K562 (cell line): Measurements from ENCODE around the gene PHLDB2. TPM values are rescaled to one million over a fixed set of nuclear protein-coding genes. Genes with fewer than 3 reads are reported as not detected.
A peak's percentile ranks its signal among the peaks of the same experiment; 100 is the strongest.

Source experiments
- CXXC5 ChIP-seq: fragments of 250-450 bp; sonication (Bioruptor Pico); IDR thresholded peaks from 2 replicates; pipeline ENCODE4 v1.8.0; 2022; ENCODE audit warnings: inconsistent platforms, mild to moderate bottlenecking, moderate library complexity
- FOXP1 ChIP-seq: sonication (generic); formaldehyde crosslinking; IDR thresholded peaks from 2 replicates; pipeline ENCODE4 v1.8.0; 2022; ENCODE audit warnings: mild to moderate bottlenecking, missing genetic modification reagents
- MAX ChIP-seq: sonication (generic); formaldehyde crosslinking; IDR thresholded peaks from 2 replicates; pipeline ENCODE4 v1.9.0; 2022; ENCODE audit warnings: mild to moderate bottlenecking, missing genetic modification reagents
- MTF1 ChIP-seq: fragments of 250-450 bp; sonication (Bioruptor Pico); IDR thresholded peaks from 2 replicates; pipeline ENCODE4 v1.9.0; 2021; ENCODE audit warnings: moderate library complexity, mild to moderate bottlenecking, inconsistent platforms, borderline replicate concordance
- MYBL2 ChIP-seq, 2 experiments: fragments of 450-650 bp in 1 of 2; sonication (generic) in 1 of 2; formaldehyde crosslinking in 1 of 2; IDR thresholded peaks; 2 replicates each; pipeline versions ENCODE4 v1.6.1 to v1.8.1; 2017 to 2022; ENCODE audit warnings: borderline replicate concordance in 1 of 2, inconsistent platforms in 1 of 2, low read depth in 1 of 2, mild to moderate bottlenecking in 1 of 2, missing genetic modification reagents in 1 of 2, moderate library complexity in 1 of 2
- NRF1 ChIP-seq, 2 experiments: fragments of 450-650 bp; IDR thresholded peaks in 1 of 2; conservative IDR thresholded peaks in 1 of 2; 2 replicates each; pipeline ENCODE4 v1.6.1; 2014; ENCODE audit warnings: mild to moderate bottlenecking in 2 of 2
- RNF2 ChIP-seq: sonication (generic); IDR thresholded peaks from 2 replicates; pipeline ENCODE4 v1.6.1; 2016
- SIN3B ChIP-seq: fragments of 450-650 bp; IDR thresholded peaks from 2 replicates; pipeline ENCODE4 v1.6.1; 2017; ENCODE audit warnings: low read depth, mild to moderate bottlenecking, moderate library complexity
- TAF9B ChIP-seq: fragments of 450-650 bp; IDR thresholded peaks from 2 replicates; pipeline ENCODE4 v1.6.1; 2018; ENCODE audit warnings: mild to moderate bottlenecking; ENCODE audit not compliant: partially characterized antibody
- U2AF2 ChIP-seq: fragments of 200-400 bp; formaldehyde crosslinking; optimal IDR thresholded peaks from 2 replicates; pipeline ENCODE3; 2017; ENCODE audit warnings: low read depth, mild to moderate bottlenecking, low read length
- YY1 ChIP-seq, 3 experiments: IDR thresholded peaks; 2 replicates each; pipeline ENCODE4 v1.6.1; 2011; ENCODE audit warnings: low read length in 2 of 3, mild to moderate bottlenecking in 2 of 3, moderate library complexity in 2 of 3, borderline replicate concordance in 1 of 3, control low read depth in 1 of 3, low read depth in 1 of 3; ENCODE audit not compliant: insufficient read depth in 3 of 3, insufficient replicate concordance in 2 of 3, control insufficient read depth in 1 of 3, insufficient read length in 1 of 3; ENCODE audit errors: extremely low read depth in 1 of 3
- polyA plus RNA-seq, 8 experiments: library from polyadenylated mRNA; depleted of rRNA in 4 of 8; stranded (reverse) in 5 of 8; unstranded in 3 of 8; fragments of >200 nt; fragmentation: Nextera tagmentation in 2 of 8; fragmentation: Illumina TruSeq in 1 of 8; extraction: Ambion mirVana in 2 of 8; extraction: Trizol in 1 of 8; gene quantifications; 2 replicates each; pipeline versions ENCODE4 v1.2.1 to v1.2.3, GENCODE V29; 2011 to 2014; ENCODE audit warnings: inconsistent platforms in 1 of 8, missing spikeins in 1 of 8
- total RNA-seq, 7 experiments: library from RNA; depleted of rRNA in 6 of 7; stranded (reverse); fragments of >200 nt in 6 of 7; fragmentation: Illumina TruSeq in 2 of 7; extraction: Trizol in 2 of 7; gene quantifications; 2 replicates each; pipeline versions ENCODE4 v1.2.1 to v1.2.3, GENCODE V29; 2011 to 2021; ENCODE audit warnings: low replicate concordance in 1 of 7
- TF ChIP-seq, protein P1 (sequence below), 3 experiments: fragments of 200-800 bp in 1 of 3; sonication (Bioruptor generic) in 1 of 3; sonication (generic) in 1 of 3; formaldehyde crosslinking in 1 of 3; IDR thresholded peaks; 2 replicates each; pipeline versions ENCODE4 v1.6.1 to v1.8.0; 2016 to 2022; ENCODE audit warnings: mild to moderate bottlenecking in 2 of 3, missing compliant biosample characterization in 2 of 3, missing genetic modification characterization in 2 of 3, missing genetic modification reagents in 1 of 3
- TF ChIP-seq, protein P2 (sequence below): fragments of 250-450 bp; sonication (Bioruptor Pico); IDR thresholded peaks from 2 replicates; pipeline ENCODE4 v1.5.0; 2021; ENCODE audit warnings: mild to moderate bottlenecking, borderline replicate concordance
- TF ChIP-seq, protein P3 (sequence below): fragments of 450-650 bp; formaldehyde crosslinking; IDR thresholded peaks from 2 replicates; pipeline ENCODE4 v1.4.0; 2020; ENCODE audit warnings: mild to moderate bottlenecking, moderate library complexity
- TF ChIP-seq, protein P4 (sequence below): fragments of 250-450 bp; sonication (Bioruptor Pico); IDR thresholded peaks from 2 replicates; pipeline ENCODE4 v1.8.0; 2022; ENCODE audit warnings: moderate library complexity, mild to moderate bottlenecking, inconsistent platforms

Gene PHLDB2
- total and polyA plus RNA-seq, 9 of the 15 experiments (the other 6 are each of a cell fraction or from before 2014, with no cell fraction given) = 0.04 TPM; not detected in 8

- TF ChIP-seq, protein P1, sequence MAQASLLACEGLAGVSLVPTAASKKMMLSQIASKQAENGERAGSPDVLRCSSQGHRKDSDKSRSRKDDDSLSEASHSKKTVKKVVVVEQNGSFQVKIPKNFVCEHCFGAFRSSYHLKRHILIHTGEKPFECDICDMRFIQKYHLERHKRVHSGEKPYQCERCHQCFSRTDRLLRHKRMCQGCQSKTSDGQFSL (CRISPR knock-in tag; IDR thresholded peaks at IDR 0.05) = no peak
- TF ChIP-seq, protein P1 (tag; IDR thresholded peaks at IDR 0.05) = no peak
- TF ChIP-seq U2AF2 (no peak), FOXP1 (CRISPR knock-in tag) (0 out of 2 replicates have a peak, but pooled peaks have one; percentile 26), MTF1 (CRISPR knock-in tag) (no peak), SIN3B (no peak; the same call in 1 of the 2 replicates), MAX (peak; percentile 62), MYBL2 (IDR thresholded peaks at IDR 0.05; ENCODE audit: low read depth) (peak; percentile 60; the same call in 1 of the 2 replicates), MYBL2 (CRISPR knock-in tag; IDR thresholded peaks at IDR 0.05; ENCODE audit: borderline replicate concordance) (no peak), NRF1 (conservative IDR thresholded peaks at IDR 0.05 in 1 of 2, IDR thresholded peaks at IDR 0.05 in 1 of 2) (peak; percentile 97 to 98), CXXC5 (CRISPR knock-in tag) (peak; percentile 79), TAF9B (peak; percentile 31), RNF2 (no peak), YY1 (IDR thresholded peaks at IDR 0.05; ENCODE audit: borderline replicate concordance in 1 of 3, control insufficient read depth in 1 of 3, extremely low read depth in 1 of 3, insufficient read depth in 3 of 3, insufficient read length in 1 of 3, insufficient replicate concordance in 2 of 3, low read depth in 1 of 3, low read length in 2 of 3) (peak; percentile 45 to 80 (median 79))
- TF ChIP-seq, protein P2, sequence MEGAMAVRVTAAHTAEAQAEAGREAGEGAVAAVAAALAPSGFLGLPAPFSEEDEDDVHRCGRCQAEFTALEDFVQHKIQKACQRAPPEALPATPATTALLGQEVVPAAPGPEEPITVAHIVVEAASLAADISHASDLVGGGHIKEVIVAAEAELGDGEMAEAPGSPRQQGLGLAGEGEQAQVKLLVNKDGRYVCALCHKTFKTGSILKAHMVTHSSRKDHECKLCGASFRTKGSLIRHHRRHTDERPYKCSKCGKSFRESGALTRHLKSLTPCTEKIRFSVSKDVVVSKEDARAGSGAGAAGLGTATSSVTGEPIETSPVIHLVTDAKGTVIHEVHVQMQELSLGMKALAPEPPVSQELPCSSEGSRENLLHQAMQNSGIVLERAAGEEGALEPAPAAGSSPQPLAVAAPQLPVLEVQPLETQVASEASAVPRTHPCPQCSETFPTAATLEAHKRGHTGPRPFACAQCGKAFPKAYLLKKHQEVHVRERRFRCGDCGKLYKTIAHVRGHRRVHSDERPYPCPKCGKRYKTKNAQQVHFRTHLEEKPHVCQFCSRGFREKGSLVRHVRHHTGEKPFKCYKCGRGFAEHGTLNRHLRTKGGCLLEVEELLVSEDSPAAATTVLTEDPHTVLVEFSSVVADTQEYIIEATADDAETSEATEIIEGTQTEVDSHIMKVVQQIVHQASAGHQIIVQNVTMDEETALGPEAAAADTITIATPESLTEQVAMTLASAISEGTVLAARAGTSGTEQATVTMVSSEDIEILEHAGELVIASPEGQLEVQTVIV = no peak
- TF ChIP-seq, protein P3, sequence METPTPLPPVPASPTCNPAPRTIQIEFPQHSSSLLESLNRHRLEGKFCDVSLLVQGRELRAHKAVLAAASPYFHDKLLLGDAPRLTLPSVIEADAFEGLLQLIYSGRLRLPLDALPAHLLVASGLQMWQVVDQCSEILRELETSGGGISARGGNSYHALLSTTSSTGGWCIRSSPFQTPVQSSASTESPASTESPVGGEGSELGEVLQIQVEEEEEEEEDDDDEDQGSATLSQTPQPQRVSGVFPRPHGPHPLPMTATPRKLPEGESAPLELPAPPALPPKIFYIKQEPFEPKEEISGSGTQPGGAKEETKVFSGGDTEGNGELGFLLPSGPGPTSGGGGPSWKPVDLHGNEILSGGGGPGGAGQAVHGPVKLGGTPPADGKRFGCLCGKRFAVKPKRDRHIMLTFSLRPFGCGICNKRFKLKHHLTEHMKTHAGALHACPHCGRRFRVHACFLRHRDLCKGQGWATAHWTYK (CRISPR knock-in tag) = no peak
- TF ChIP-seq, protein P4, sequence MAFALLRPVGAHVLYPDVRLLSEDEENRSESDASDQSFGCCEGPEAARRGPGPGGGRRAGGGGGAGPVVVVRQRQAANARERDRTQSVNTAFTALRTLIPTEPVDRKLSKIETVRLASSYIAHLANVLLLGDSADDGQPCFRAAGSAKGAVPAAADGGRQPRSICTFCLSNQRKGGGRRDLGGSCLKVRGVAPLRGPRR = no peak
Measured at GRCh38 chr3:111978583-111979433, 119.7 kb downstream of the PHLDB2 start, which contains the start of gene ABHD10 (continued).
